ENCODE results near the gene ACTN2. TPM values are rescaled to one million over a fixed set of nuclear protein-coding genes. Genes with fewer than 3 reads are reported as not detected.

ACTN2 gene
- total RNA-seq, 1 donor: not detected

- no peak overlapping the region for H3K4me3 ChIP-seq (ENCODE audit: low read depth, low read length)
- peak; percentile 87 for DNase-seq (ENCODE audit: low read depth)
- no peak for TF ChIP-seq CTCF (IDR thresholded peaks at IDR 0.05; ENCODE audit: insufficient read depth, low read depth, low read length)
Observed at GRCh38 chr1:236677641-236678235, 8.6 kb upstream of the ACTN2 start.

GRCh38 chr1:236681219-236681618 is 5.1 kb upstream of the ACTN2 start:
- no peak for TF ChIP-seq CTCF (IDR thresholded peaks at IDR 0.05; ENCODE audit: insufficient read depth, low read depth, low read length)
- H3K4me3 ChIP-seq (ENCODE audit: low read depth, low read length): no peak overlapping the region
- no peak for DNase-seq (ENCODE audit: low read depth)

GRCh38 chr1:236685205-236685916 is 938 bp upstream of the ACTN2 start:
- no peak for TF ChIP-seq CTCF (IDR thresholded peaks at IDR 0.05; ENCODE audit: insufficient read depth, low read depth, low read length)
- H3K4me3 ChIP-seq (ENCODE audit: low read depth, low read length): no peak overlapping the region
- no peak for DNase-seq (ENCODE audit: low read depth)

GRCh38 chr1:236686815-236687160 is 489 bp downstream of the ACTN2 start:
- DNase-seq (ENCODE audit: low read depth): no peak
- TF ChIP-seq CTCF (IDR thresholded peaks at IDR 0.05; ENCODE audit: insufficient read depth, low read depth, low read length): no peak
- peak overlapping the region; percentile 45 for H3K4me3 ChIP-seq (ENCODE audit: low read depth, low read length)

GRCh38 chr1:236687273-236687672 is 974 bp downstream of the ACTN2 start:
- H3K4me3 ChIP-seq (ENCODE audit: low read depth, low read length): no peak overlapping the region
- no peak for DNase-seq (ENCODE audit: low read depth)

GRCh38 chr1:236688705-236689104 is 2.4 kb downstream of the ACTN2 start:
- no peak overlapping the region for H3K4me3 ChIP-seq (ENCODE audit: low read depth, low read length)
- DNase-seq (ENCODE audit: low read depth): no peak
- no peak for TF ChIP-seq CTCF (IDR thresholded peaks at IDR 0.05; ENCODE audit: insufficient read depth, low read depth, low read length)

More at GRCh38 chr1:236687273-236687672, 974 bp downstream of the ACTN2 start:
- no peak for TF ChIP-seq CTCF (IDR thresholded peaks at IDR 0.05; ENCODE audit: insufficient read depth, low read depth, low read length)

All from fibroblast of villous mesenchyme (primary cell).